AG09319 (cell line): ENCODE measurements around the gene FCGR2B.
"Not testable (repeated sequence)": the region's sequence is repeated elsewhere in the genome, so short reads cannot be mapped to it uniquely, and the experiment has no call there.

ENCODE experiments used
- DNase-seq: peaks from one replicate; pipeline ENCODE4 v3.0.0-alpha.2; 2010; ENCODE audit warnings: low read depth; ENCODE audit errors: extremely low read depth
- CTCF ChIP-seq: IDR thresholded peaks from 2 replicates; pipeline ENCODE4 v1.5.1; 2011; ENCODE audit warnings: low read depth, mild to moderate bottlenecking, inconsistent platforms, low read length, moderate library complexity

The FCGR2B gene

GRCh38 chr1:161676441-161676840 lies 13.5 kb downstream of the FCGR2B start:
- DNase-seq, result no peak
- TF ChIP-seq CTCF, result no peak

- DNase-seq, result no peak
- no peak for TF ChIP-seq CTCF
Observed at GRCh38 chr1:161676958-161677689, 14.2 kb downstream of the FCGR2B start.

- no peak for DNase-seq
- no peak for TF ChIP-seq CTCF
Observed at GRCh38 chr1:161678500-161678899, 15.6 kb downstream of the FCGR2B start.

GRCh38 chr1:161681879-161682278 lies 18.9 kb downstream of the FCGR2B start:
- no peak for TF ChIP-seq CTCF
- DNase-seq, result no peak

GRCh38 chr1:161688946-161689345 lies 26.0 kb downstream of the FCGR2B start:
- TF ChIP-seq CTCF, result no peak

GRCh38 chr1:161691846-161692245 lies 28.9 kb downstream of the FCGR2B start:
- no peak for TF ChIP-seq CTCF
- DNase-seq, result no peak

More at GRCh38 chr1:161688946-161689345, 26.0 kb downstream of the FCGR2B start:
- no peak for DNase-seq

GRCh38 chr1:161693020-161693712 lies 30.2 kb downstream of the FCGR2B start:
- not testable (repeated sequence) for DNase-seq

GRCh38 chr1:161698302-161698701 lies 35.4 kb downstream of the FCGR2B start:
- DNase-seq, result not testable (repeated sequence)
